CD4-positive, alpha-beta T cell treated with Interleukin-17A for 4 hours (primary cell): ENCODE data around the gene TBXA2R.

Experiments used
- DNase-seq: peaks from one replicate; pipeline ENCODE4 v3.0.0-alpha.2; 2020; ENCODE audit warnings: mixed read lengths

The TBXA2R gene

DNA sequence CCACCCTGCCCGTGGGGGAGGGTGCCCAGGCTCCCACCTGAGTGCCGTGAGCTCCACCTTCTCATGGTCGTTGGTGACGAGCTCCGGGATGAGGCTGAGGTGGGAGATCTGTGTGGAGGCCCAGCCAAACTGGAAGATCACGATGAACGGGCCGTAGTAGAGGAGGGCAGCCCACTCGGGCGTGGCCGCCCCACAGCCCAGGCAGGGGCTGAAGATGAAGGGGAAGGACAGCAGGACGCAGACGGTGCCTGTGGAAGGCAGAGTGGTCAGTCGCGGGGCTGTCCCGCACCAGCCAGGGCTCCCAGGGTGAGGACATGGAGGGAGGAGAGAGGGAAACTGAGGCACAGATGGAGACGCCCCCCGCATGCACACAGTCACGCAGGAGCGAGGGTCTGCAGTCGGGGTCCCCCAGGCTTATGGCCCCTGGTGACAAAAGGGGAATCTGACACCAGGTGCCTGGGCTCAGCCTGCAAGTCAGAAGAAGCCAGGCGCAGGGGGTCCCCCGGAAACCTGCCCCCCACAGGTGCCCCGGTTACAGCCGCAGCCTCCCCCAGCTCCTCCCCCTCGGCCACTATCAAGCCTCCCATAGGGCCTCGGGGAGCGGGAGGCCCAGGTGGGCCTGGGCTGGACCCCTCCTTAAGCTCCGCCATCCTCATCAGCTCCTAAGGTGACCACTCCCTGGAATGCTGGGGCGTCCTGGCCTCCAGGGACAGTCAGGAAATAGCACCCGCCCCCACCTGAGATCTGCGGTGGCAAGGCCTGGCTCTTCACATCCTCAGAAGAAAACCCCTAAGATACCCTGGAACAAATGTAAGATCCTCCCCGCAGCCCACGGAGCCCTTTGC, 55.5 kb downstream of the TBXA2R start:
- DNase-seq, result no peak

DNA sequence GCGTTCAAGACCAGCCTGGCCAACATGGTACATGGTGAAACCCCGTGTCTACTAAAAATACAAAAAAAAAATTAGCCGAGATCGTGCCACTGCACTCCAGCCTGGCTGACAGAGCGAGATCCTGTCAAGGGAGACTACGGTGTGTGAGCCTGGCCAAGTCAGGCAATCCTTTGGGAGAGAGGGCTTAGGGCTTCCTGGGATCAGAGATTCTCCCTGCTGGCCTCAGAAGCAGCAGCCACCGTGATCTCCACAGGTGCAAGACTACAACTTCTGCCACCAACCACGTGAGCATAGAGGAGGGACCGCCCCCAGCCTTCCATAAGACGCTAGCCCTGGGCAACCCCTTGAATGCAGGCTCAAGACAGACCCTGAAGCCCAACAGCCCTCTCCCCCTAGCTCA, 56.9 kb downstream of the TBXA2R start:
- no peak for DNase-seq

DNA sequence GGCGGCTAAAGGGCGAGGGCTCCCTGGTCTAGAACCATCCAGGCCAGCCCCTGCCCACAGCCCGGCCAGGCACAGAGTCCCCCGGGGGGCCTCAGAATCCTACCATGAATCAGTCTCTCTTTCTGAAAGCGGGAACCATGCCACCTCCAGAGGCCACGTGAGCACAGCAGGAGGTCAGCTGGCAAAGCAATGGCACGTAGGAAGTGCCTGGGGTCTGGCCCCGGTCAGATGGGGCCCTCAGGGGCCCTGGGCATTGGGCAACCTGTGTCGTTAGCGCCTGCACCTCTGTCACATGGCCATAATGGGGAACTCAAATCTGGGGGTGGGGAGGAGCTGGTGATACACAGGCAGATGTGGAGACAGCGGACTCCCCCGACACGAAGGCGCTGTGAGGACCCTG, 58.1 kb downstream of the TBXA2R start:
- DNase-seq, result no peak

DNA sequence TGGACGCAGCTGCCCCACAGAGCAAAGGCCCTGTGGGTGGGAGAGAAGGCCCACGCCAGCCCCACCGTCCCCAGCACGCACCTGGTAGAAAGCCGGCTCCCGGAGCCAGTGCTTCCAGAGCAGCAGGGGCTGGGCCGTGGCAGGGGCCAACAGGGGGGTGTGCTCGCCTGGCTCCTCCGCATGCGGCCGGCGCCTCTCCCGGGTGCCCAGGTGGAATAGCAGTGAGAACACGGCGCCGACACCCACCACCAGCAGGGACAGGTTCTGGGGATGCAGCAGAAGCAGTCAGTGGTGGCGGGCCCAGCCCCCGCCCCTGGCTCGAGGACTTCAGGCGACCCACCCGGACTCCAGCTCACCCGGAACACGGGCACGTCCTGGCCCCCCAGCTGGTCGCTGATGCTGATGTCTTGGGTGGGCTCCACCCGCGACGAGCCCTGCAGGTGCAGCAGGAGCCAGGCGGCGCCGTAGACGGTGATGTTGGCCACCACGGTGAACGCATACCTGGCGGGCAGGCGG, 58.9 kb downstream of the TBXA2R start:
- no peak for DNase-seq

DNA sequence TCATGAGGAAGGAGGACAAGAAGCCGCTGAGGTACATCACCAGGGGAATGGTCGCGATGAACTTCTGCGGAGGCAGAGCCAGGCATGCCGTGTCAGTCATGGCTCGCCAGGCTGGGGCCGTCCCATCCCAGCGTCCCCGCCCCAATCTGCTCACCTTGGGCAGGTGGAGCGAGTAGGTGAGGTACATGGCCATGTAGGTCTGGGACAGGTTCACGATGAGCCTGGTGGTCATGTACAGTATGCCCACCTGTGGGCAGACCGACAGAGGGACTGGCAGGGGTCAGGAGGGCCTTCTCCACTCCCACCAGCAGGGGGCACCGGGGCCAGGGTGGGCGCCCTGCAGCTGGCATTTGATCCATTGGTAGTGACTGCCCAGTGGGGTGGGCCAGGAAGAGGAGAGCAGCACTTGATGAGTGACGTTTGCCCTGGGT, 59.4 kb downstream of the TBXA2R start:
- DNase-seq, result peak; percentile 53

DNA sequence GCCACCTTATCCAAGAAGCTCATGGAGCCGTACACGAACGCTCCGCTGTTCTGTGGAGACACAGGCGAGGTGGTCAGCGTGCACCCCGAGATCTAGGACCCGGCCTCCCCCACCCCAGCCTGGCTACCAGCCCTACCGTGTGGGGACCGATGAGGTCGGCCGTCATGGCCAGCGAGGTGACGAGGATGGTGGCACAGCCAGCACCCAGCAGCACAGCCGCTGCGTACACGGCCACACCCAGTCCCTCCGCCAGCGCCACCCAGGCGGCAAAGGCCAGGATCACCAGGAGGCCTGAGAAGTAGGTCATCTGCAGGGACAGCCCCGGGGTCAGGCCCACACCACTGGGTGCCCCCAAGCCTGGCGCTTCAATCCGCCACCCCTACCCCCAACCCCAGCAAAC, 60.6 kb downstream of the TBXA2R start:
- no peak for DNase-seq

DNA sequence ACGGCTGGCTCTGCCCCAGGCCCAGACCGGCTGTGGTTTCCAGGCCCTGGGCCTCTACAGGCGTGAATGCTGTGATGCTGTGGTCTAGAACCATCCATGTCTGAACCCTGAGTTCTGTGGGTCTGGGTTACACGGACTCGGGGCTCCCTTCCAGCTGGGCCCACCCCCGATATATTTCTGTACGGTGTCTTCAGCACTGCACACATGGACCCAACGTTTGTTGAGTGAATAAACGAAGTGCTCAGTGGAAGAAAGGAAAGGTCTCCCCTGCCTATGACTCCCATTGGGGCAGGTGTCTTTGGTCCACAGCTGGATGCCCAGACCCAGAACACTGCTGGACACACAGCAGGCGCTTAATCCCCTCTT, 61.0 kb downstream of the TBXA2R start:
- no peak for DNase-seq

DNA sequence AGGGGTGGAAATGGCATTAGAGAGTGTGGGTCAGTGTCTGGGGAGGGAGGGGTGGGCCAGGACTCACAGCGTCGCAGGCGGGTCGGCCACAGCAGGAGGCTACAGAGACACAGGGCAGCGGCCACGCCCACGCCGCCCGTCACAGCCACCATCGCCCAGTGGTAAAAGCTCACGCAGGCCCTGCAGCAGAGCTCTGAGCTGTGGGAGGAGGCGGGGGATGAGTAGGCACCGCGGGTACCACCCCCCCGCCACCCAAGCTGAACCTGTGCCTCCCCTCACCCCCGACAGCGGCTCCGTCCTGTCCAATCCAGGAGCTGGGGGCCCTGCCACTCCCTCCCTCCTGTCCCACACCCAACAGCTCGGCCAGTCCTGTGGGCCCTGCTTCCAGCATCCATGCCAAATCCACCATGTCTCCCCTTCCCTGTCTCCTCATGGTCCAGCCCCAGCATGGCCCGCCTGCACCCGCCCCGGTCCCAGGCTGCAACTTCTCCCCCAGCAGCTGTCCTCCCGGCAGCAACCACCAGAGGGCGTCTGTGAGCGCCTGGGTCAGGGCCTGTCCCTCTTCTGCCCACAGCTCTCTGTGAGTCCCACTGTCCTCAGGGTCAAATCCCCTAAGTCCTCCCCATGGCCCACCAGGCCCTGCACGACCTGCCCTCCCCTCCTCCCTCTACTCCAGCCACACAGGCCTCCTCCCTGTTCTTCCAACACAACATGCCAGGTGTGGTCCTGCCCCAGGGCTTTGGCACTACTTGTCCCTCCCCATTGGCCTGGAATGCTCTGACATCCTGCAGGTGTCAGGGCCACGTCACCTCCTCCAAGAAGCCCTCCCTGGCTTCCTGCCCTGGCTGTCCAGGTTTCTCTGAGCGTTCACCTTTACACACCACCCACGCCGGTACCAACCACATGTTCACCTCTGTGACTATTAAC, 61.7 kb downstream of the TBXA2R start:
- peak; percentile 84 for DNase-seq
